Measurements from ENCODE around the gene NELFCD.
"Not testable (repeated sequence)": the region's sequence is repeated elsewhere in the genome, so short reads cannot be mapped to it uniquely, and the experiment has no call there.

The NELFCD gene

DNA sequence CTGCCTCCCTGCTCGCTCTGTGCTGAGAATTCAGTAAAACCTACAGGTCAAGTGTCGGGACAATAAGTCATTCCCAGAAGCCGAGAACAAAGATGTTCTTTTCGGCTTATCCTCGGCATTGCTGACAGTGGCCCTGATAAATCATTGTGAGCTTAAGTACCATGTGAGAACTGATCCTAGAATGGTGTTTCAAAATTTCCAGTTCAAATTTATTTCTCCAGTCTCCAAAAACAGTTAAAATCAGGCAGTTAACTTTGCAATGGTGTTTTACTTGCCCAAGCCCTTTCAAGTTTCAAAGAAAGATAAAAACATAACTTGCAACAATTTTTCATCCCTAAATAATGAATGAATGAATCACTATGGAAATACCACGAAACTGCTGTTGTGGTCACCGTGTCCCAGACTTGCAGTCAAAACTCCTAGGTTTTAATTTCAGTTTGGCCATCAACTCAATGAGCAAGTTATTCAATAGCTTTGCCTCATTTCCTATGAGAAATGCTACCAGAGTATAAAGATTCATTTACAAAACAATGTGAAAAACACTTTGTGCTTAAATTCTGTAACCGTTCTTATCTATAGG is 46.8 kb downstream of the NELFCD start:
- no peak for DNase-seq

DNA sequence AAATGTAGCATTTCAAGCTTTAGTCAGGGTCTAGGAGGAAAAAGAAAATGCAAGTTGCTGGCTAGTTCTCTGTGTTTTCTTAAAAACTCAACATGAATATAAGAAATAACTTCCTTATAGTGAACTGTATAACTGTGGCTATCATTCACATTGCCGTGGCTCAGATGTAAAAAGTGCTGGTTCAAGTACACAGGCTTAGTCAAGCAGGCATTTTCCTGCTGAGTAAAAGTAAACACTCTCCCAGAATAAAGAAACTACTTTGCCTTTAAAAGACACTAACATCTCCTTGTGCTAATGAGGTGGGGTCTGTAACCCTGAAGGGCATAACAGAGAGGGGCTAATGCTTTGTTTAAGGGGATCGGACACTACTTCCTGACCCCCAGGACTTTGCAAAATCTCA is 47.8 kb downstream of the NELFCD start:
- no peak for DNase-seq

DNA sequence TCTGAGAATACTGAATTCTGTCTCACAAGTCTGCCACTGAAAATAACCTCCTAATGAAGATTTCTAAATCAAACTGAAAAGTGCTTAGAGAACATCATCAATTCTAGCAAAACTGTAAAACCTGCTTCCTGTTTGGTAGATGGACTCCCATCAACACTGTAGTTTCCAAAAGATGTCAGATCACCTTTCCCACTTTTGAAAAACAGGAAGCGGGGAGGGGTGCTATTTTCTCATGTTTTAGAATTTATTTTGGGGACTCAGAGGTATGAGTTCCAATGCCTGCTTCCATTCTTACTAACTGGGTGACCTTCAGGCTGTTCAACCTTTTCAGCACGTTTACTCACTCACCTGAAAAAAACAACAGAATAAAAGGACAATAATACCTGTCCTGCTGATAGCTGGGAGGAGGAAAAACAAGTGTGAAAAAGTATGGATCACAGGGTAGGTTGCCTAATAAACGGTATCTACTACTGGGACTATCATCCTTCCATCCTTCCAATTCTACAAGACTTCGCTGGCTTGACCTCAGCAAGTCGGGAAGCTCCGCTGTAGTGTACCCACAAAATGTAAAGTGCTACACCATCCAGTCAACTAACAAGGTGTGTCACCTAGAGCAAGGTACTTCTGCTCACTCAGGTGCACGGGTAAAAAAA is 50.0 kb downstream of the NELFCD start:
- no peak for DNase-seq

DNA sequence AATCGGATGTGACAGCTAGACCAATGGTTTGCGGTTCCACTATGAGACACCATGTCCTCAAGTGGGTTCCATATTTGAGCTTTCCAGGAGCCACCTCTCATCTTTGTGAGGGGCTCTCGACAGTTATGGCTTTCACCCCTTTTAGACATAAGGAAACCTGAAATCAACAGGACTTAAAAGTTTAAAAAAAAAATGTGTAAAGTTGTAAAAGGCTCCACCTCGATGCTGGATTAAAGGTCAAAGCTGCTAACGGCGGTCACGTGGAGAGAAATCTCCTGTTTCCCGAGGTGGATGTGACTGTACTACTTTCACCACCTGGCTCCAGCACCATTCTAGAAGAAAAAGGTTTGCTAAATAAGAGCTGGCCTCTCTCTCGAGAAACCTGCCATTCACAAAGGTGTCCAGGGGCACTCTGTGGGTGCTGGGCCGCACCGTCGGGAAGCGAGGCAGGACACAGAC is 50.5 kb downstream of the NELFCD start:
- no peak for DNase-seq

DNA sequence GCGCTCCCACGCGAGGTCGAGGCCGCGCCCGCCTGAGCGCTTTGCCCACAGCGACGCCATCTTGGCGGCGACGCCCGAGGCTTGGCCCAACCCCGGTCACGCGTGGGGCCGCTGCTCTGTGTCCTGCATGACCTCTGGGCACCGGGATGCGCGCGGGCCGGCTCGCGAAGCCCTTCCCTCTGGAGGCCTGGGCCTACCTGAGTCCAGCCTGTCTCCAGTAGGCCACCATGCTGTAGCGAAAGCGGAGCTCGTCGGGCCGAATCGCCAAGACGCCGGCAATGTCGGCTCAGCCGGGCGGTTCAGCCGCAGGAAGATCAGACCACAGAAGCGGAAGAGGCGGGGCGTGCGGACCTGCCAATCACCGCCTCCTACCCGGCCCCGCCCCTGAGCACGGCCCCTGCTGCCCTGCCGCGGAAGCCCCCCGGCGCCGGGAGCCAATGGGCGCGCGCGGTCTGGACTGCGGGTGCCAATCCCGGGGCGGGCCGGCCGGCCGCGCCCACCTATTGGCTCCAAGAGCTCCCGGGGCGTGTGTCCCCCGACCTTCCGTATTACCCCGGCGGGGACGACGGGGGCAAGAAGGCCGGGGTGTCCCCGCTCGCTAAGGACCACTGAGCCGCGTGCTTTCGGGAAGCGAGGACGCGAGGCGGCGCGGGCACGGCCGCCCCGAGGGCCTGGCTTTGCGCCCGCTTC is 51.1 kb downstream of the NELFCD start, which contains the start of gene ATP5F1E:
ATP5F1E (minus strand) TSS at position 313 of the 690 bp plus-strand sequence; CDS start at position 229, 84 bp downstream.
- DNase-seq, result peak; percentile 91

DNA sequence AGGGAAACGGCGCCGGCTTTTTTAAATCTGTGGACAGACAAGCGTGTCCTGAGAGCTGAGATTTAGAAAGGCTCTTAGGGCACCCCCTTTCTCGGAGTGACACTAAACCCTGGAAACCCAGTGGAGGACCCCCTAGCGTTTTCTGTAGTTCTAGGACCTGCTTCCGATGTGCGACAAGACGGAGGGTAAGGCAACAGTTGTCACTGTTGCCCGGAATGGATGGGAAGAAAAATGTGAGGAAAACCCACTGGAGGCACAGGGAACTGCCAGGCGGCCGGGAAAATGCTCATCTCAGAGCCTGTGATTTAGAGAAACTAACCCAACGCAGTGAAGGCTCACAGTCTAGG is 51.6 kb downstream of the NELFCD start:
- DNase-seq, result peak; percentile 80

DNA sequence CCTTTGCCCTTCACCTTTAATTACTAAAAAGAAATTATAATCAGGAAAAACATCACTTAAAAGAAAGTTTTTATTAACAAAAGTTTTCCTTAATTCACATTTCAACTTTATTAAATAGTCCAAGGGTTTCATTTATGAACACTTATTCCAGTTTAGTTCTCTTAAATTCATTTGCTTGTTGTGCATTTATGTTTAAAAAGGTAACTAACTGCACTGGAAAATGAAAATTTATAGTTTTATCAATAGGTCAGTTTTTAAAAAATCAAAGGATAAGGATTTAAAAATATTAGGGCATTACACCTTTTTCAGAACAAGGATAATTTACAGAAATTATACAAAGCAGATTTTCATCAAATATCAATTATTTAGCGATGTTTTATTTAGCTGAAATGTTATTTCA is 52.0 kb downstream of the NELFCD start:
- no peak for DNase-seq

DNA sequence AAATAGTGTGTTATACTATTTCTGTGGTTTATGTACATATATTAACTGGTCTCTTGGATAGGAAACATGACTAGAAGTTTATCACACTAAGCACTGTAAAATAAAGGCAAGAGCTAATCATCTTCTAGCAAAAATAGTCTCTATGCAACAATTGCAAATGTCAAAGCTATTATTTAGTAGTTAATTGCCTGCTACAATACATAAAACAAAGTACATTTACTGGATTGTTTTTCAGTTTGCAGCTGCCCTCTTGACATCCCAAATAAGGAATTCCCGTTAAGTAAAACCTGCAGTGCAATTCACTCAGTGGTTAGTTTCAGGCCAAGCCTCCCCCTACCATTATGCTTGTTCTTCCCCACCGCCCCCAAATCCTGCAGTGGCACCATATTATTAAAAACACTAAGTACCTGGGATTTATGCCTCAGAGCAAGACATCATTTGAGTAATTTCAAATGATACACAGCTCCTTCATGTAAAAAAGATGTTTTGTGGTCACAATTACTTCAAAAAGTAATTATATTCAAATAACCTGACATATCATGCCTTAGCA is 52.6 kb downstream of the NELFCD start:
- DNase-seq, result no peak

DNA sequence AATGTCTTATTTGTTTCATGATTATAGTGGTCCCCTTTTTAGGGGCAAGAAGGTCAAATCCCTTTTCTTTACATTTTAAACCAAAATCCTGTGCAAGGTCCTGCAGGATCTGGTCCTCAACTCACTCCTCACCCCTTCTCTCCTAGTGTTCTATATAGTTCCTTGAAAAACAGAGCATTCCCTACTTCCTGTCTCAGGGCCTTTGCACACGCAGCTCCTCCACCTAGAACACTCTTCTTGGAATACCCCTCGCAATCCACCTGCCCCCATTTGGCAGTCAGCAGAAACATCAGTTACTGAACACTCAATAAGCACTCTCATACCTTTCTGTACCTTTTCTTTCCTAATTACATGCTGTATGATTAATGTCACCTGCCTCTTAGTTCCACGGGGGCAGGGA is 54.3 kb downstream of the NELFCD start:
- no peak for DNase-seq

DNA sequence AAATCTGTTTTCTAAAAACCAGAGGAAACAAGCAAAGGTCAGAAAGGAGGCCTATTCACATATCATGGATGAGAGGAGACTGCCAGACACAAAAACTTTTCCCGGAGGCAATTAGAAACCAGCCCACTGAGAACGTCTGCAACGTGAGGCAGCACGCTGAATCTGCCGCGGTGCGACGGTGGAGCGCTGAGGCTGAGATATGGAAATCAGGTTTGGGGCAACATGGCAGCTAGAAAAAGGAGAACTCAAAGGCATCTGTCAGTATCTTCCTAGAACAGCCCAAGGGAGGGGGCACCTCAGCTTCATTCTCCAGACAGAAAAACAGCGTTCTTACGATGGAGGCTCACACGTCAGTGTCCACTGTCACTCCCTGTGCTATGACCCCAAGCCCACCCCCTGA is 56.3 kb downstream of the NELFCD start:
- no peak for DNase-seq

DNA sequence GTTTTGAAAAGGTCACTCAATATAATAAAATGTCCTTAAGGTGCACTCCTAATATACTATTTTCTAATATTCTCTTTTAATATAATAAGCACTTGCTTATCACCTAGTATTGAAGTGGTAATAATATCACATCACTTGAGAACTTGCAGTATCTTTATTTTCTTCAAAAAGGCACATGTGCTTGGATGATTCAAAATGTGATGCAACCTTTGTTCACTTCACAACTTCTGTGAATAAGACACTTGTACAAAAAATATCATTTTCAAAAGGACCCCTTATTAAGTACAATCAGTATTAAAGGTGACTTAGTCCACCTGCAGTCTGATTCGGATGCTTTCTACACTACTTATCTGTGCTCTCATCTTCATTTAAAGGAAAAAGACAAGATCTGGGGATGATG is 58.2 kb downstream of the NELFCD start:
- no peak for DNase-seq

DNA sequence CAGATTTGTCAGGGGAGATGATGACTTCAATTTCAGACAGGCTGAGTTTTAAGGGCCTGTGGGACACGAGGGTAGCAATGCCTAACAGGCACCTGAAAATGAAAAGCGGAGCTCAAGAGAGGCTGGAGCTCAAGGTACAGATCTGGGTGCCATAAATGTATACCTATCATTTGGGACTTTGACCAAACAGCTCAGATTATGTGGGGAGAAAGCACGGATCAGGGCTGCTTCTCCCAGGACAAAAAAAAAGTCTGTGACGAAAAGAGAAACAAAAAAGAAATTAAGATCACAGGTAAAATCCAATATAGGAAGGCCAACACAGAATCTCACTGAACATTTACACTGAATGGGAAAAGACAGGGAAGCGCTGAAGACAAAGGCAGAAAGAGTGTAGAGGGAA is 59.6 kb downstream of the NELFCD start:
- DNase-seq, result no peak

DNA sequence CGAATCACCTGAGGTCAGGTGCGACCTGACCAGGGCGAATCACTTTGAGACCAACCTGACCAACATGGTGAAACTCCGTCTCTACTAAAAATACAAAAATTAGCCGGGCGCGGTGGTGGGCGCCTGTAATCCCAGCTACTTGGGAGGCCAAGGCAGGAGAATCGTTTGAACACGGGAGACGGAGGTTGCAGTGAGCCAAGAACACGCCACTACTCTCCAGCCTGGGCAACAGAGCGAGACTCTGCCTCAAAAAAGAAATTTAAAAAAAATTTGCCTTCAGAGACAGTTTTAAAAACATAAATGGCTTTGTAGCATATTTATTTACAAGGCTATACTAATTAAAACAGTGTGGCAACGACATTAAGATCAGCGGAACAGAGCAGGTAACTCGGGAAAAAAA is 60.4 kb downstream of the NELFCD start:
- DNase-seq, result not testable (repeated sequence)

DNA sequence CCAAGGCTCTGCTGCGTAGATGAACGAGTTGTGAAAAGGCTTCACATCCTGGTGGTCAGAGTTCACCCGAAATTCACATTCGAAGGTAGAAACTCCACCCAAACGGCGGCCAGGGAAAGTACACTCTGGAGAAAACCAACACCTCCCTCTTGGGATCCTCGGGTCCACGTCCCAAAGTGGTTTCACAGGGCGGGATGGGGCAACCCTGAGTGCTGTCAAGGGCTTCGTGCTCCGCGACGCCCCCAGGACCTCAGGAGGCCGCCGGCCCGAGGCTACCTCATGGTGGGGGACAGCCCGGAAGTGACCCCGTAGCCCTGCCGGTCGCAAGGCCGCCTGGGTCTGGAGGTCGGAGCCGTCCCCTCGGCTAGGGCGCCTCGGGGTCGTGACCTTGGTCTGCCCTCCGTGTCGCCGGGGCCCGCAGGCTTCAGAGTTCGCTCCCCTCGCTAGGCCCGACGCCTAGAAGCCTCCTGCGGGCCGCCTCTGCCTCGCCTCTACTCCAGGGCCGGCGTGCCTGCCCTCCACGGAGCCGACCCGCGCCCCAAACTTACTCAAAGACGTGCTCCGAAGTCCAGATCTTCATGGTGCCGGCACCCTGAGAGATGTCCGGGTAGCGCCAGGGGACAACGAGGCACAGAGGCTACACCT is 61.2 kb downstream of the NELFCD start, which contains the start of gene PRELID3B:
PRELID3B (minus strand) TSS at position 636 of the 645 bp plus-strand sequence; CDS start at position 580, 56 bp downstream.
- DNase-seq, result no peak

DNA sequence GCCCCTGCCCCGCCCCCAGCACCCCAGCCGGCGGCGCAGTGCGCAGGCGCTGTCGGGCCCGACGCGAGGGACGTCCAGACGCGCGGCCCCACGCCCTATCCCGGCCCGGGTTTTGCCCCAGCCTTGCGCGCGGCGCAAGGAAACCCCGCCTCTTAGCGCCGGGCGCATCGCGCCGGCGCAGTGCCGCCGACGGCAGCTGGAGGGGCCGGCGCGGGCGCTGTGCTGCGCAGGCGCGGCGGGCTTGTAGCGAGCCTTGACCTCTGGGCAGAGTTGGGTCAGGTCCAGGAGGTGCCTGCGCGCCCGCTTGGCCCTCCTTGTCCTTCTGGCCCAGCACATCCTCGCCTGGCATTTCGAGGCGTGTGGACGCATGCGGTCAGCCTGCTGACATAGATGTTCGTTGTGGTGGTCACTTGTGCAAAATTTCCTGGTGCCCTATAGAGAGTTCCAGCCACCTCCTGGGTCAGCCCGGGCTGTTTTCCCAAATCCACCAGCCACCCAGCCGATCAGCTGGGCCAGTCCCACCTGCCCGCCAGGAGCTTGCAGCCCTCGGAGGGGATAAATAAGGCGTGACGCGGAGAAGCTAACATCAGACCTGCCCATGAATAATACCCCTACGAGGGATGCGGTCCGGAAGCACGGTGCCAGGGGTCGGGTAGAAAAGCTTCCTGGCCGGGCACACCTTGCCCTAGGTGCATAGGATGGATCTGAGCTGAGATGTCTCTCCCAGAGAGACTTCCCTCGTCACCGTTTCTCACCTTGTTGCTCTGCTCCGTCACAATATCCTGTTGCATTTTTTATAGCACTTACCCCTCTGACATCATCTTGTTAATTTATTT is 62.0 kb downstream of the NELFCD start:
- peak; percentile 53 for DNase-seq

DNA sequence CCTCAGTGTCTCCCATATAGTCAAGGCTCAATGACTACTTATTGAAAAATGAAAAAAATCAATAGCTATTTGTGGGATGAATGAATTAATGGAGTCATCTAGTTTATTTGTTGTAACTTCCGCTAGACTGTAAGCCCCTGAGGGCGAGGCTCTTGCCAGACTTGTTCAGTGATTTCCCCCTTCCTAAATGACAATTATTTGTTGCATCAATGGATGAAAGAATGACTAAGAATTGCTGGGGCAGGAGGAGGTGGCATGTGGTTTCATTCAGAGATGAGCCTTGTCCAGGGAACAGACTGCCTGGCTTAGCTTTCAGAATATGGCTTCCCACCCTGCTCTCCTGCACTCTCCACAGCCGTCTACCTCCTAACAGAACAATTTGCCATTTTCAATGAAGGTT is 62.6 kb downstream of the NELFCD start:
- no peak for DNase-seq

DNA sequence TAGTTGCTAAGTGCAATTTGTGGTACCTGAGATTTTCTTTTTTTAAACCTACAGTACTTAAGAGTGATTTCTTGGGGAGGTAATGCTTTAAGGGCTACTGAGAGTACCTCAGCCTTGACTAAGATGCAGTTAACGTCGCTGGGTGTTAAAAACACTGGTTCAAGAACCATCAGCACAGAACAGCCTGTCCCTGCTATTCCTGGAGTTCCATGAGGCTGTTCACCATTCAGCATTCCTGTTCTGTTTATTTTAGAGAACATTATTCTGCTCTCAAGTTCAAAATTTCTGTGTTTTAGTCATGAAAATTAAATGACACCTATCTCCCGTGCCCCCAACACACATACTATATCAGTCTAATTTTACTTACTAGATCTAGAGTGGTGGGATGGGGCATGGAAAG is 63.2 kb downstream of the NELFCD start:
- no peak for DNase-seq

Data from DMS 273 treated with DMSO at 0.1 percent for 48 hours (cell line).